Naive thymus-derived CD4-positive, alpha-beta T cell (primary cell): Measurements from ENCODE around the gene ACAN. TPM values are rescaled to one million over a fixed set of nuclear protein-coding genes. Genes with fewer than 3 reads are reported as not detected.

Source experiments
- ATAC-seq: fragments of 150-1000 bp; cut with Tn5 transposase; 2 replicates; pipeline ENCODE4 v1.10.0; 2021; ENCODE audit warnings: mild to moderate bottlenecking, moderate library complexity
- CTCF ChIA-PET: fragments of 350-600 bp; sonication (Branson Sonifier 250); formaldehyde crosslinking; loops from one replicate; lab custom pipeline; 2021; ENCODE audit warnings: antibody characterized with exemption; lab: Charles Lee
- POLR2A ChIA-PET: fragments of 350-600 bp; sonication (Branson Sonifier 250); formaldehyde crosslinking; loops from one replicate; lab custom pipeline; 2021; ENCODE audit warnings: antibody characterized with exemption, inconsistent platforms; lab: Charles Lee
- DNase-seq, 9 donors: peaks; one replicate each; pipeline versions ENCODE4 v3.0.0 to v3.0.0-alpha.2; 2020 to 2022; ENCODE audit warnings: mixed read lengths in 1 of 9
- H3K27ac ChIP-seq: one replicate; pipeline ENCODE4 v1.7.0; 2013; ENCODE audit warnings: mild to moderate bottlenecking, low read depth, low read length, moderate library complexity
- H3K27me3 ChIP-seq, 2 donors: one replicate each; pipeline ENCODE4 v1.7.0; 2013; ENCODE audit warnings: low read length in 2 of 2, mild to moderate bottlenecking in 2 of 2, moderate library complexity in 2 of 2; ENCODE audit not compliant: control insufficient read depth in 2 of 2, insufficient read depth in 2 of 2
- H3K36me3 ChIP-seq, 3 experiments: 1 replicate in 2 of 3; 2 replicates in 1 of 3; pipeline ENCODE4 v1.7.0; 2013; ENCODE audit warnings: low read length in 3 of 3, mild to moderate bottlenecking in 3 of 3, moderate library complexity in 1 of 3; ENCODE audit not compliant: insufficient read depth in 3 of 3, control insufficient read depth in 2 of 3
- H3K4me1 ChIP-seq, 2 donors: one replicate each; pipeline ENCODE4 v1.7.0; 2013; ENCODE audit warnings: low read length in 2 of 2, mild to moderate bottlenecking in 2 of 2, moderate library complexity in 1 of 2; ENCODE audit not compliant: control insufficient read depth in 2 of 2, insufficient read depth in 2 of 2
- H3K4me3 ChIP-seq: 2 replicates; pipeline ENCODE4 v1.7.0; 2013; ENCODE audit warnings: mild to moderate bottlenecking, low read length
- H3K9me3 ChIP-seq, 3 experiments: 1 replicate in 2 of 3; 2 replicates in 1 of 3; pipeline ENCODE4 v1.7.0; 2013; ENCODE audit warnings: low read length in 3 of 3; ENCODE audit not compliant: control insufficient read depth in 2 of 3
- H3K27ac Mint-ChIP-seq, 9 donors: one replicate each; pipeline ENCODE4 v1.8.0; 2020 to 2022; ENCODE audit warnings: mixed read lengths in 9 of 9, mild to moderate bottlenecking in 8 of 9, moderate library complexity in 5 of 9, inconsistent platforms in 2 of 9
- H3K27me3 Mint-ChIP-seq, 5 donors: one replicate each; pipeline ENCODE4 v1.8.0; 2021 to 2022; ENCODE audit warnings: mixed read lengths in 5 of 5, mild to moderate bottlenecking in 1 of 5
- H3K36me3 Mint-ChIP-seq, 5 donors: one replicate each; pipeline ENCODE4 v1.8.0; 2020 to 2022; ENCODE audit warnings: mixed read lengths in 5 of 5, mild to moderate bottlenecking in 3 of 5, inconsistent platforms in 1 of 5
- H3K4me1 Mint-ChIP-seq, 7 donors: one replicate each; pipeline ENCODE4 v1.8.0; 2020 to 2022; ENCODE audit warnings: mixed read lengths in 7 of 7, mild to moderate bottlenecking in 3 of 7, inconsistent platforms in 1 of 7
- H3K4me3 Mint-ChIP-seq, 10 donors: one replicate each; pipeline ENCODE4 v1.8.0; 2020 to 2022; ENCODE audit warnings: mild to moderate bottlenecking in 10 of 10, mixed read lengths in 10 of 10, moderate library complexity in 6 of 10, inconsistent platforms in 2 of 10
- H3K9me3 Mint-ChIP-seq, 11 donors: one replicate each; pipeline ENCODE4 v1.8.0; 2020 to 2022; ENCODE audit warnings: mixed read lengths in 11 of 11, mild to moderate bottlenecking in 4 of 11, inconsistent platforms in 1 of 11, moderate library complexity in 1 of 11
- intact Hi-C, 2 donors: fragments of 100-400 bp; cut with micrococcal nuclease; formaldehyde crosslinking; loops; one replicate each; pipeline ENCODE4 v1.15.1; 2023
- polyA plus RNA-seq, 2 donors: library from polyadenylated mRNA; unstranded; fragments of 300-500 nt; fragmentation: Illumina TruSeq; gene quantifications; one replicate each; pipeline ENCODE4 v1.2.3, GENCODE V29; 2021
- total RNA-seq, 6 experiments: library from RNA in 5 of 6; stranded (reverse) in 5 of 6; gene quantifications; 1 replicate in 5 of 6; 2 replicates in 1 of 6; pipeline ENCODE4 v1.2.3 and lab custom pipeline; 2021 to 2026

The ACAN gene
- total and polyA plus RNA-seq, 7 experiments from 2014 or later, result 0.04 TPM; not detected in 6

DNA sequence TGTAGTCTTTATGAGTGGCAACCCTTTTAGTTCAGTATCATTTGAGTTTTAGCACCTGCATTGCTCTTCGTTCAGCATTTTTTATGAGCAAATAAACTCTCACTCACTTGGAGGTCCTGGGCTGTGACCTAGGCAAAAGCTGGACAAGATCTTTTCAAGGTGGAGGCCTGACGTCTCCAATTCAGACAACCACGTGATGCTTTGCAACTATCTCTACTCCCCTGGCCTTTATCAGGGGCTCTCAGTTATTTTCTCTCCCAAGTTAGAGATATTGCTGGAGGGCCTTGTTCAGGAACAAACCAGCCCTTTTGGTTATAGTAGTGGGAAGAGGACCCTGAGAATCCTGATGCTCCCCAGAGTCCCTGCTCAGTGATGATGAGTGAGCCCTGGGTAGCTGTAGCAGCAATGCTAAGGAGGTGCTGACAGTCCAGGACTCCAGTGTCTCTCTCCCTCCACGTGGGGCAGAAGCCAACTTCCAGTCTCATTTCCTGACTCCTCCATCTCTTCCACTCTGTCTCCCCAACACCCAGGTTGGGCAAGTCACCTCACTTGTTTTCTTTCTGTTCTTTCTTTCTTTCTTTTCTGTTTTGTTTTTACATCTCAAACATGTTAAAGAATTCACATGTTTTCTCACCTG lies 61.7 kb downstream of the ACAN start:
- H3K9me3 Mint-ChIP-seq, result no peaks in the 10 kb centered on the region
- no peak overlapping the region for H3K4me3 Mint-ChIP-seq
- POLR2A ChIA-PET, result no interaction called here
- peaks cover 0 to 2% (median 0%) of the 10 kb centered on the region in 7 donors for H3K4me1 Mint-ChIP-seq
- no peaks in the 10 kb centered on the region for H3K36me3 ChIP-seq
- H3K27me3 ChIP-seq, result no peaks in the 10 kb centered on the region
- H3K36me3 Mint-ChIP-seq, result peaks cover 0 to 8% (median 0%) of the 10 kb centered on the region in 5 donors
- H3K27ac Mint-ChIP-seq, result peak overlapping the region in 1 of 9 donors; percentile 63
- no peak overlapping the region for H3K27ac ChIP-seq
- CTCF ChIA-PET, result no interaction called here
- H3K9me3 ChIP-seq, result no peaks in the 10 kb centered on the region
- no peak overlapping the region for H3K4me3 ChIP-seq
- no peak for ATAC-seq
- no peaks in the 10 kb centered on the region for H3K4me1 ChIP-seq
- no peak for DNase-seq
- intact Hi-C loops, result no loop called here
- no peaks in the 10 kb centered on the region for H3K27me3 Mint-ChIP-seq

DNA sequence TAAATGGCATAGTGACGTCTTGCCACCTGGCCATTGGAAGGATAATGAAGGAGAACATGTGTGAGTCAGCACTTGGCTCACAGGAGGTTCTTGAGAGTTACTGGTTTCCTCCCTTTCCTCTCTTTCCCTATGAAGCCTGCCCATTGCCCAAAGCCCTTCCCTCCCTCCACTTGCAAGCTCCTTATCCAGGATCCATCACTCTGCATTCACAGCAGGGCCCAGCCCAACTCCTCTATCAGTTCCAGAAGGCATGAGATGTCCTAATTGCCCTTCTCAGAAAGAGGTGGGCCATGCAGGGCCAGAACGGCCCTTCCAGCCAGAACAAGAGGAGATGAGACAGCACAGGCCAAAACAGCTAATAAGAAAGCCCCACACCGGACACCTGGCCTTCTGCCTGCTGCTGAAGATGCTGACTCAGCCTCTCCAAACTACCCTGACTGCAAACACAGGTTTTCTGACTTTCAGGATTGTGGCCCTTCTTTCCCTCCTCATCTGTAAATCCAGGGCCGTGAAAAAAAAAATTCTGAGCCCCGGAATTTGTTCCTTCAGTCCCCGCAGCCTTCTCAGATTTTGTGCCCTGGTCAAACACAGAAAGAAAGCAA lies 62.4 kb downstream of the ACAN start:
- DNase-seq (no peak), ATAC-seq (no peak)
- no peaks in the 10 kb centered on the region for H3K4me1 ChIP-seq
- no peaks in the 10 kb centered on the region for H3K27me3 ChIP-seq
- Mint-ChIP-seq H3K36me3 (peaks cover 0 to 6% (median 0%) of the 10 kb centered on the region in 5 donors), H3K9me3 (no peaks in the 10 kb centered on the region), H3K27ac (peak overlapping the region in 2 of 9 donors; percentile 27 to 63), H3K27me3 (no peaks in the 10 kb centered on the region), H3K4me1 (peaks cover 0 to 2% (median 0%) of the 10 kb centered on the region in 7 donors), H3K4me3 (no peak overlapping the region)
- no peaks in the 10 kb centered on the region for H3K36me3 ChIP-seq
- CTCF ChIA-PET, result no interaction called here
- no peak overlapping the region for H3K4me3 ChIP-seq
- H3K9me3 ChIP-seq, result no peaks in the 10 kb centered on the region
- intact Hi-C loops, result no loop called here
- POLR2A ChIA-PET, result no interaction called here
- H3K27ac ChIP-seq, result no peak overlapping the region

DNA sequence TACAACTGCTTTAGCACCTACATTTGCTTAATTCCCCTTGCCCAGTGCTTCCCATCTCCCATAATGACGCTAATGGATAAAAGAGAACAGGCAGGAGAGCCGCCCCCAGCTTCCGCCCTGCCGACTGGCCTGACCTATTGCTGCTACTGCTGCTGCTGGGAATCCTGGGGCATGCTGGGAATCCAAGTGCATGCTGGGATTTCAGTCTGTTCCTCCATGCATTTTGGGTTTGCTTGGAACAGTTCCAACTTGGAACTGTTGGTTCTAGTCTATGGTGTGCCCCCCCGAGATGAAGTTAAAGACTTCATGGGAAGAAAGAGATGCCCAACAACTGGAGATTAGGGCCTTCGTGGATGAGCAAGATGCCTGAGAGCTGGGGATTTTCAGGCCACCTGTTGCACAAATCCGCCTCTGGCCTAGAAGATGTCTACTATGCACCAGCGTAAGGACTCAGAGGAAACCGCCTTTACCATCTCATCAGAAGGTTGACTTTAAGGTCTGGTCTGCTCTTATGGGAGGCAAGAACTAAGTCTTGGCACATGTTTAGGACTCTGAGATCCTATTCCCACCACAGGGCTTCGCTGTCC lies 63.2 kb downstream of the ACAN start:
- CTCF ChIA-PET, result no interaction called here
- intact Hi-C loops, result no loop called here
- Mint-ChIP-seq H3K27me3 (no peaks in the 10 kb centered on the region), H3K36me3 (peaks cover 0 to 4% (median 0%) of the 10 kb centered on the region in 5 donors), H3K4me1 (peaks cover 0 to 2% (median 0%) of the 10 kb centered on the region in 7 donors), H3K4me3 (no peak overlapping the region), H3K27ac (no peak overlapping the region), H3K9me3 (no peaks in the 10 kb centered on the region)
- Histone ChIP-seq H3K27ac (no peak overlapping the region), H3K36me3 (no peaks in the 10 kb centered on the region), H3K4me1 (no peaks in the 10 kb centered on the region), H3K27me3 (no peaks in the 10 kb centered on the region), H3K4me3 (no peak overlapping the region), H3K9me3 (no peaks in the 10 kb centered on the region)
- ATAC-seq, result no peak
- DNase-seq, result no peak
- POLR2A ChIA-PET, result no interaction called here

DNA sequence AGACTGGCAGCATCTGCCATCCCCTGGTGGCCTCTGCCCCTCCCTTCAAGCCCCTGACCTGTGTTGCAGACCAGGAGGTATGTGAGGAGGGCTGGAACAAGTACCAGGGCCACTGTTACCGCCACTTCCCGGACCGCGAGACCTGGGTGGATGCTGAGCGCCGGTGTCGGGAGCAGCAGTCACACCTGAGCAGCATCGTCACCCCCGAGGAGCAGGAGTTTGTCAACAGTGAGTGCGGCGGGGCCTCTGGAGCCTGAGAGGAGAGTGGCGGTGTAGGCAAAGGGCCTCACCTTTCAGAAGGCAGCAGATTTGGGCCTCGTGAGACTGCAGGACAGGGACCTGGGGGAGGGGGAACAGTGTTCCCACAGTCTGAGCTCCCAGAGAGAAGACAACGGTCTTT lies 68.1 kb downstream of the ACAN start:
- H3K27ac Mint-ChIP-seq, result no peak overlapping the region
- no peaks in the 10 kb centered on the region for H3K9me3 ChIP-seq
- H3K27me3 ChIP-seq, result no peaks in the 10 kb centered on the region
- peaks cover 0 to 1% (median 0%) of the 10 kb centered on the region in 11 donors for H3K9me3 Mint-ChIP-seq
- H3K36me3 Mint-ChIP-seq, result peaks cover 5 to 18% (median 12%) of the 10 kb centered on the region in 5 donors
- ChIA-PET CTCF (interaction anchor here (0.7 kb wide), 1 partner anchor 253 kb away, joined by 3 read pairs; no protein-coding TSS in a partner anchor), POLR2A (no interaction called here)
- H3K4me3 Mint-ChIP-seq, result no peak overlapping the region
- no peaks in the 10 kb centered on the region for H3K27me3 Mint-ChIP-seq
- DNase-seq (no peak), ATAC-seq (no peak)
- H3K4me3 ChIP-seq, result no peak overlapping the region
- H3K4me1 Mint-ChIP-seq, result peaks cover 0 to 4% (median 0%) of the 10 kb centered on the region in 7 donors
- no peak overlapping the region for H3K27ac ChIP-seq
- H3K36me3 ChIP-seq, result peaks cover 0 to 4% (median 3%) of the 10 kb centered on the region in 3 experiments
- no peaks in the 10 kb centered on the region for H3K4me1 ChIP-seq
- intact Hi-C loops, result no loop called here

DNA sequence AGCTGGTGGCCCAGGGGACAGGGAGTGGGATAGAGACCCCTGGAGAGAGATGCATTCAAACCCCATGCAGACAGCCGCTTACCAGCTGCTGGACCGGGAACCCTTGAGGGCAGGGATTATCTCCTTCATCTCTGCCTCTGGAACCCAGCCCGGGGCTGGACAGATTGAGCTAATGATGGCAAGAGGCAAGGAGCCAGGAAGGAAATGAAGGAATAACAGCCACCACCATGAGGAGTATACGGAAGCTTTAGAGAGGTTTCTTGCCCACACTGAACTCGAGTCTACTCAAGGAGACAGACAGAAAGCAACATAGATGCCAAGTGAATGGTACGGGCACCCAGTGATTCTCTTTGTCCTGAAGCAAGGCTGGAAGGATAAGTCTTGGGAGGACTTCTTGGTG lies 68.9 kb downstream of the ACAN start:
- Mint-ChIP-seq H3K27ac (peak overlapping the region in 1 of 9 donors; percentile 51), H3K4me3 (no peak overlapping the region), H3K4me1 (peaks cover 0 to 4% (median 0%) of the 10 kb centered on the region in 7 donors), H3K36me3 (peaks cover 7 to 26% (median 20%) of the 10 kb centered on the region in 5 donors), H3K27me3 (no peaks in the 10 kb centered on the region), H3K9me3 (peaks cover 0 to 1% (median 0%) of the 10 kb centered on the region in 11 donors)
- Histone ChIP-seq H3K4me3 (no peak overlapping the region), H3K9me3 (no peaks in the 10 kb centered on the region), H3K27me3 (no peaks in the 10 kb centered on the region), H3K4me1 (no peaks in the 10 kb centered on the region), H3K36me3 (peaks cover 0 to 10% (median 4%) of the 10 kb centered on the region in 3 experiments), H3K27ac (no peak overlapping the region)
- CTCF ChIA-PET, result no interaction called here
- DNase-seq (no peak), ATAC-seq (no peak)
- POLR2A ChIA-PET, result no interaction called here
- intact Hi-C loops, result no loop called here

DNA sequence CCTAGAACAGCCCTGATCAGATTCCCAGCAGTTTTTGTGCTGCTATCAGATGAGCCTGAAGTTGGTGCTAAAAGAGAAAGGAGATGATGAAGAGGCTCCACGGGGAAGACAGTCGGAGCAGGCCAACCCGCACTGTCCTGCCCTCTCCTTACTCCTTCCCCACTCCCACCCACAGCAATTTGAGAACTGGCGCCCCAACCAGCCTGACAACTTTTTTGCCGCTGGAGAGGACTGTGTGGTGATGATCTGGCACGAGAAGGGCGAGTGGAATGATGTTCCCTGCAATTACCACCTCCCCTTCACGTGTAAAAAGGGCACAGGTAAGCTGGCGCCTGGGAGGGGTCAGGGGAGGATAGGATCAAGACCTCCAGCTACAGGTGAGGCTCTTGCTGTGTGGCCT lies 69.5 kb downstream of the ACAN start:
- Mint-ChIP-seq H3K36me3 (peaks cover 7 to 27% (median 20%) of the 10 kb centered on the region in 5 donors), H3K27me3 (no peaks in the 10 kb centered on the region), H3K4me3 (no peak overlapping the region), H3K4me1 (peaks cover 0 to 4% (median 0%) of the 10 kb centered on the region in 7 donors), H3K9me3 (peaks cover 0 to 1% (median 0%) of the 10 kb centered on the region in 11 donors), H3K27ac (peak overlapping the region in 1 of 9 donors; percentile 70)
- ATAC-seq (no peak), DNase-seq (no peak)
- ChIA-PET POLR2A (no interaction called here), CTCF (no interaction called here)
- Histone ChIP-seq H3K27ac (no peak overlapping the region), H3K9me3 (no peaks in the 10 kb centered on the region), H3K36me3 (peaks cover 0 to 16% (median 4%) of the 10 kb centered on the region in 3 experiments), H3K4me3 (no peak overlapping the region), H3K4me1 (no peaks in the 10 kb centered on the region), H3K27me3 (no peaks in the 10 kb centered on the region)
- intact Hi-C loops, result no loop called here
